ENCODE measurements around the gene DOK4. TPM values are rescaled to one million over a fixed set of nuclear protein-coding genes. Genes with fewer than 3 reads are reported as not detected.

DOK4 gene
- total RNA-seq, 1 experiment from 2014 or later = 3.4 TPM

- DNase-seq = no peak
- no peak overlapping the region for H3K4me2 ChIP-seq (ENCODE audit: low read depth, low read length, poor library complexity, severe bottlenecking)
- no peak overlapping the region for H3K9ac ChIP-seq (ENCODE audit: low read length)
- no peaks in the 10 kb centered on the region for H3K36me3 ChIP-seq (ENCODE audit: insufficient read depth, low read length)
- no peaks in the 10 kb centered on the region for H3K27me3 ChIP-seq (ENCODE audit: low read length)
- no peaks in the 10 kb centered on the region for H3K9me2 ChIP-seq (replicated peaks; ENCODE audit: insufficient read depth, low read length)
- H3K79me2 ChIP-seq (ENCODE audit: low read length) = no peaks in the 10 kb centered on the region
- H4K20me1 ChIP-seq (ENCODE audit: insufficient read depth, low read depth, low read length) = no peaks in the 10 kb centered on the region
- peaks cover 16% of the 10 kb centered on the region for H3K4me1 ChIP-seq (ENCODE audit: low read length)
- no peaks in the 10 kb centered on the region for H3K9me3 ChIP-seq (ENCODE audit: low read length)
- no peak overlapping the region for H3K27ac ChIP-seq (ENCODE audit: low read length)
- H3K4me3 ChIP-seq (ENCODE audit: low read length) = no peak overlapping the region
- H2AFZ ChIP-seq (ENCODE audit: low read length) = no peak overlapping the region
These were observed 6.9 kb downstream of the DOK4 start for GRCh38 chr16:57479205-57479975.

GRCh38 chr16:57478396-57479204 lies 7.7 kb downstream of the DOK4 start:
- no peak overlapping the region for H3K4me3 ChIP-seq (ENCODE audit: low read length)
- peaks cover 16% of the 10 kb centered on the region for H3K4me1 ChIP-seq (ENCODE audit: low read length)
- DNase-seq = no peak
- no peaks in the 10 kb centered on the region for H3K79me2 ChIP-seq (ENCODE audit: low read length)
- H3K27ac ChIP-seq (ENCODE audit: low read length) = no peak overlapping the region
- no peaks in the 10 kb centered on the region for H3K36me3 ChIP-seq (ENCODE audit: insufficient read depth, low read length)
- no peaks in the 10 kb centered on the region for H3K9me3 ChIP-seq (ENCODE audit: low read length)
- no peaks in the 10 kb centered on the region for H3K9me2 ChIP-seq (replicated peaks; ENCODE audit: insufficient read depth, low read length)
- H2AFZ ChIP-seq (ENCODE audit: low read length) = no peak overlapping the region
- no peak overlapping the region for H3K4me2 ChIP-seq (ENCODE audit: low read depth, low read length, poor library complexity, severe bottlenecking)
- H3K9ac ChIP-seq (ENCODE audit: low read length) = no peak overlapping the region
- no peaks in the 10 kb centered on the region for H3K27me3 ChIP-seq (ENCODE audit: low read length)
- no peaks in the 10 kb centered on the region for H4K20me1 ChIP-seq (ENCODE audit: insufficient read depth, low read depth, low read length)

- Histone ChIP-seq H3K4me2 (ENCODE audit: low read depth, low read length, poor library complexity, severe bottlenecking) (no peak overlapping the region), H3K27me3 (ENCODE audit: low read length) (no peaks in the 10 kb centered on the region), H3K9me2 (replicated peaks; ENCODE audit: insufficient read depth, low read length) (no peaks in the 10 kb centered on the region), H3K4me1 (ENCODE audit: low read length) (peaks cover 16% of the 10 kb centered on the region), H3K4me3 (ENCODE audit: low read length) (no peak overlapping the region), H3K9me3 (ENCODE audit: low read length) (no peaks in the 10 kb centered on the region), H3K9ac (ENCODE audit: low read length) (no peak overlapping the region), H3K79me2 (ENCODE audit: low read length) (no peaks in the 10 kb centered on the region), H3K27ac (ENCODE audit: low read length) (no peak overlapping the region), H2AFZ (ENCODE audit: low read length) (no peak overlapping the region), H4K20me1 (ENCODE audit: insufficient read depth, low read depth, low read length) (no peaks in the 10 kb centered on the region), H3K36me3 (ENCODE audit: insufficient read depth, low read length) (no peaks in the 10 kb centered on the region)
- DNase-seq = no peak
These were observed 8.6 kb downstream of the DOK4 start for GRCh38 chr16:57477531-57478202.

GRCh38 chr16:57476546-57477410 lies 9.5 kb downstream of the DOK4 start:
- Histone ChIP-seq H3K9me2 (replicated peaks; ENCODE audit: insufficient read depth, low read length) (no peaks in the 10 kb centered on the region), H3K79me2 (ENCODE audit: low read length) (no peaks in the 10 kb centered on the region), H3K27me3 (ENCODE audit: low read length) (no peaks in the 10 kb centered on the region), H3K4me1 (ENCODE audit: low read length) (peaks cover 16% of the 10 kb centered on the region), H3K4me3 (ENCODE audit: low read length) (no peak overlapping the region), H3K27ac (ENCODE audit: low read length) (no peak overlapping the region), H3K36me3 (ENCODE audit: insufficient read depth, low read length) (no peaks in the 10 kb centered on the region), H3K4me2 (ENCODE audit: low read depth, low read length, poor library complexity, severe bottlenecking) (no peak overlapping the region), H3K9me3 (ENCODE audit: low read length) (no peaks in the 10 kb centered on the region), H3K9ac (ENCODE audit: low read length) (no peak overlapping the region), H4K20me1 (ENCODE audit: insufficient read depth, low read depth, low read length) (no peaks in the 10 kb centered on the region), H2AFZ (ENCODE audit: low read length) (no peak overlapping the region)
- no peak for DNase-seq

- peak overlapping the region; percentile 82; the same call in 1 of the 2 replicates for H2AFZ ChIP-seq (ENCODE audit: low read length)
- no peaks in the 10 kb centered on the region for H4K20me1 ChIP-seq (ENCODE audit: insufficient read depth, low read depth, low read length)
- no peaks in the 10 kb centered on the region for H3K9me3 ChIP-seq (ENCODE audit: low read length)
- H3K4me3 ChIP-seq (ENCODE audit: low read length) = peak overlapping the region; percentile 56; the same call in 1 of the 2 replicates
- peaks cover 16% of the 10 kb centered on the region for H3K4me1 ChIP-seq (ENCODE audit: low read length)
- H3K27me3 ChIP-seq (ENCODE audit: low read length) = no peaks in the 10 kb centered on the region
- H3K9me2 ChIP-seq (replicated peaks; ENCODE audit: insufficient read depth, low read length) = no peaks in the 10 kb centered on the region
- H3K36me3 ChIP-seq (ENCODE audit: insufficient read depth, low read length) = 0 out of 2 replicates have a peak, but pooled peaks cover under 1% of the 10 kb centered on the region
- H3K27ac ChIP-seq (ENCODE audit: low read length) = no peak overlapping the region
- H3K4me2 ChIP-seq (ENCODE audit: low read depth, low read length, poor library complexity, severe bottlenecking) = peak overlapping the region; percentile 64
- peak; percentile 90 for DNase-seq
- peak overlapping the region; percentile 61 for H3K9ac ChIP-seq (ENCODE audit: low read length)
- no peaks in the 10 kb centered on the region for H3K79me2 ChIP-seq (ENCODE audit: low read length)
These were observed 10.5 kb downstream of the DOK4 start for GRCh38 chr16:57475711-57476339.

GRCh38 chr16:57474671-57475661 lies 11.3 kb downstream of the DOK4 start:
- peaks cover 8% of the 10 kb centered on the region for H3K36me3 ChIP-seq (ENCODE audit: insufficient read depth, low read length)
- H4K20me1 ChIP-seq (ENCODE audit: insufficient read depth, low read depth, low read length) = no peaks in the 10 kb centered on the region
- DNase-seq = peak; percentile 66
- H3K9me2 ChIP-seq (replicated peaks; ENCODE audit: insufficient read depth, low read length) = no peaks in the 10 kb centered on the region
- peak overlapping the region; percentile 56; the same call in 1 of the 2 replicates for H3K4me3 ChIP-seq (ENCODE audit: low read length)
- H3K9me3 ChIP-seq (ENCODE audit: low read length) = no peaks in the 10 kb centered on the region
- no peak overlapping the region for H3K27ac ChIP-seq (ENCODE audit: low read length)
- peak overlapping the region; percentile 61; the same call in 1 of the 2 replicates for H3K9ac ChIP-seq (ENCODE audit: low read length)
- H3K27me3 ChIP-seq (ENCODE audit: low read length) = no peaks in the 10 kb centered on the region
- H2AFZ ChIP-seq (ENCODE audit: low read length) = no peak overlapping the region
- peaks cover 16% of the 10 kb centered on the region for H3K4me1 ChIP-seq (ENCODE audit: low read length)
- H3K4me2 ChIP-seq (ENCODE audit: low read depth, low read length, poor library complexity, severe bottlenecking) = peak overlapping the region; percentile 64
- H3K79me2 ChIP-seq (ENCODE audit: low read length) = no peaks in the 10 kb centered on the region

All from Karpas-422 (cell line).